ENCODE results near the gene BARHL2.

The BARHL2 gene

DNA sequence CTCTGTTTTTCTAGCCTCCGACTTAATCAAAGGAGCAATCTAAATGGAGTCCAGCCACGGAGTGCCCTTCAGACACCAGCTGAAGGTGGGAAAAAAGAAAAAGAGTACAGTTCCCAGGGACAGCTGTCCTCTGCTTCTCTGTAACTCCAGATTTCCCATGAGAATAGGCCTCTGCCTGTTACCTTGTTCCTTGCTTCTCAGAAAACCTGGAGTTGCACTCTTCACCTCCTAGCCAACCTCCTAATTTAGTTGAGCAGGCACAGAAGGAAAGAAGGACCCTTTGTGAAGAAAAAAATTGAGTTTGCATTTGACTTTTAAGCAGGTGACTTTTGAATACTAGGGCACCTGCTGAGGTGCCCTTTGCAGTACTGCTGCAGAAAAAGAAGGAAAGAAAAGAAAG, 8.3 kb downstream of the BARHL2 start:
- DNase-seq = no peak

DNA sequence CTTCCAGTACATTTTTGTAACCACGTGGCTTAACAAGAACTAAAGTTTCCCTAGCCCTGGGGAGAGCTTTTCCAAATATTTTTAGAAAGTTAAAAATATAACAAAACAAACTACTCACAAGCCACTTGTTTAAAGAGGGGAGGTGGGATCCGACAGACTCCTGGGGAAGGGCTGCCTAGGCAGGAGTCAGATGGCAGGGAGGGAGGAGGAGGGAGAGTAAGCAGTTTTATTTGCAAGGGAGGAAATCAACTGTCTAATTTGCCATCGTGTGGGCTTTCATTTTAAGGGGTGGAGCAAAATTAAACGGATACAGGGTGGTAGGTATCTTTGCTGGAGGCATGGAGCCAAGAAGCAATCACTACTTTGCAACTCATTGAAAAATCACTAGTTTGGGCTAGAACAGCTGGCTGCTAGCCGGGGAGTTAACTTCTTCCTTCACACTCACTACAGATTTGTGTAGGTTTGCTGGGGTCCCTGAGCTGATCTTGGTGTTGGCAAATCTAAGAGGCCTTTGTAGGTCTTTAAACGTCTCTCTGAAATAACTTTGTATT, 8.8 kb downstream of the BARHL2 start:
- no peak for DNase-seq

- no peak for DNase-seq
Measured at GRCh38 chr1:90707363-90707710, 9.8 kb downstream of the BARHL2 start.

GRCh38 chr1:90706437-90707362, 10.4 kb downstream of the BARHL2 start:
- no peak for DNase-seq

- DNase-seq = no peak
Measured at GRCh38 chr1:90705956-90706355, 11.1 kb downstream of the BARHL2 start.

- no peak for DNase-seq
Measured at GRCh38 chr1:90704817-90705216, 12.3 kb downstream of the BARHL2 start.

- DNase-seq = no peak
Measured at GRCh38 chr1:90694846-90695245, 22.3 kb downstream of the BARHL2 start.

DNA sequence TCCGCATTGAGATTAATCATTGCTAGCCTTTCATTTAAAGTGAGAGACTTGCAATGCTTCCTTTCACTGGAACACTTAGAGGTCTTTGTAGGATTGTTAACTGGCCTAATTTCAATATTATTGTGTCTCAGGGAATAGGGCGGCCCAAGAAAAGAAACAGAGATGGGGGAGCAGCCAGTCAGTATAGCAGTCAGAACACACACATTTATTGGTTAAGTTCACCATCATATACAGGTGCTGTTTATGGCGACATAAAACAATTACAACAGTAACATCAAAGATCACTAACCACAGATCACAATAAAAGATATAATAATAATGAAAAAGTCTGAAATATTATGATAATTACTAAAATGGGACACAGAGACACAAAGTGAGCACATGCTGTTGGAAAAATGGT, 29.4 kb downstream of the BARHL2 start:
- DNase-seq = no peak

DNA sequence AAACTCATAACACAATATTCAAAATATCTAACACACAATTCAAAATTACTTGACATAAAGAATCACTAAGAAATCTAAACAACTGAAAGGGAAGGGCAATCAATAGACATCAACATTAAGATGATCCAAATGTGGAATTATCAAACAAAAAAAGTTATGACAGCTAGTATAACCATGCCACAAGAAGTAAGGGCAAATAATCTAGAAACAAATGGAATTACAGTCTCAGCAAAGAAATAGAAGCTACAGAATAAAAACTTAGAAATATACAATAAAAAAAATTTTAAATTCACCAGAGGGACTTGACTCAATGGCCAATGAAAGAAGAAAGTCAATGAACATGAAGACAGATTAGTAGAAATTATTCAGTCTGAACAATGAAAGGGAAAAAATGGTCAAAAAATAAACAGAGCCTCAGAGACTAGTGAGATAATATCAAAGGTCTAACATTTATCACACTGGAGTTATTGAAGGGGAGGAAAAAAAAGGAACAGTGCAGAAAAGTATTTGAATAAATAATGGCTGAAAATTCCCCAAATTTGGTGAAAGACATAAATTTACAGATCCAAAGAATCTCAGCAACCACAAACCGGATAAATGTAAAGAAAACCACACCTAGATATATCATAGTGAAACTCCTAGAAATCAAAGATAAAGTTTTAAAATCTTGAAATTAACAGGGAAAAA, 41.8 kb downstream of the BARHL2 start:
- DNase-seq = no peak

GRCh38 chr1:90671741-90672140, 45.4 kb downstream of the BARHL2 start:
- no peak for DNase-seq

GRCh38 chr1:90671251-90671650, 45.9 kb downstream of the BARHL2 start:
- DNase-seq = no peak
